DND-41 (cell line): Measurements from ENCODE around the gene FLVCR2.

Source experiments
- ATAC-seq: fragments of 200-7000 bp; cut with Tn5 transposase; 3 replicates; pipeline ENCODE4 v1.9.1; 2021; ENCODE audit warnings: low read depth; ENCODE audit not compliant: insufficient read depth
- DNase-seq: peaks from one replicate; pipeline ENCODE4 v3.0.0-alpha.2; 2020
- H2AFZ ChIP-seq: 2 replicates; pipeline ENCODE4 v1.6.0; 2012; ENCODE audit warnings: low read depth, low read length
- H3K27ac ChIP-seq: 2 replicates; pipeline ENCODE4 v1.5.1; 2012; ENCODE audit warnings: low read length, inconsistent platforms
- H3K27me3 ChIP-seq: fragments of 200-600 bp; sonication (generic); 2 replicates; pipeline ENCODE4 v1.6.0; 2012; ENCODE audit warnings: low read length, mild to moderate bottlenecking, inconsistent platforms; ENCODE audit not compliant: insufficient read depth, poor library complexity
- H3K36me3 ChIP-seq: 2 replicates; pipeline ENCODE4 v1.5.1; 2012; ENCODE audit warnings: low read length, inconsistent platforms; ENCODE audit not compliant: insufficient read depth
- H3K4me1 ChIP-seq: 2 replicates; pipeline ENCODE4 v1.5.1; 2012; ENCODE audit warnings: mild to moderate bottlenecking, low read length; ENCODE audit not compliant: insufficient read depth
- H3K4me2 ChIP-seq: 2 replicates; pipeline ENCODE4 v1.6.0; 2012; ENCODE audit warnings: mild to moderate bottlenecking, moderate library complexity, low read length, inconsistent platforms; ENCODE audit not compliant: insufficient read depth
- H3K4me3 ChIP-seq, 2 experiments: fragments of 200-600 bp in 1 of 2; shearing (Covaris generic) in 1 of 2; 2 replicates each; pipeline ENCODE4 v1.5.1; 2012 to 2016; ENCODE audit warnings: inconsistent platforms in 2 of 2, low read length in 2 of 2, mild to moderate bottlenecking in 2 of 2, low read depth in 1 of 2, moderate library complexity in 1 of 2
- H3K79me2 ChIP-seq: 2 replicates; pipeline ENCODE4 v1.6.0; 2012; ENCODE audit warnings: low read length, inconsistent platforms; ENCODE audit not compliant: insufficient read depth
- H3K9ac ChIP-seq: 2 replicates; pipeline ENCODE4 v1.6.0; 2012; ENCODE audit warnings: low read depth, mild to moderate bottlenecking, inconsistent platforms, low read length, moderate library complexity
- H3K9me3 ChIP-seq: 2 replicates; pipeline ENCODE4 v1.5.1; 2012; ENCODE audit warnings: low read length, moderate library complexity, mild to moderate bottlenecking, inconsistent platforms; ENCODE audit not compliant: insufficient read depth, severe bottlenecking
- H4K20me1 ChIP-seq: 2 replicates; pipeline ENCODE4 v1.6.0; 2012; ENCODE audit warnings: low read length; ENCODE audit not compliant: insufficient read depth
- EZH2 ChIP-seq: IDR thresholded peaks from 3 replicates; pipeline ENCODE4 v1.6.1; 2012; ENCODE audit warnings: borderline replicate concordance, low read depth, mild to moderate bottlenecking, moderate library complexity, low read length, inconsistent platforms; ENCODE audit not compliant: severe bottlenecking
- TF ChIP-seq, protein P1 (sequence below): IDR thresholded peaks from 2 replicates; pipeline ENCODE4 v1.5.1; 2012; ENCODE audit warnings: borderline replicate concordance, low read length, moderate library complexity, mild to moderate bottlenecking; ENCODE audit not compliant: poor library complexity, severe bottlenecking; ENCODE audit errors: extremely low read depth

The FLVCR2 gene

DNA sequence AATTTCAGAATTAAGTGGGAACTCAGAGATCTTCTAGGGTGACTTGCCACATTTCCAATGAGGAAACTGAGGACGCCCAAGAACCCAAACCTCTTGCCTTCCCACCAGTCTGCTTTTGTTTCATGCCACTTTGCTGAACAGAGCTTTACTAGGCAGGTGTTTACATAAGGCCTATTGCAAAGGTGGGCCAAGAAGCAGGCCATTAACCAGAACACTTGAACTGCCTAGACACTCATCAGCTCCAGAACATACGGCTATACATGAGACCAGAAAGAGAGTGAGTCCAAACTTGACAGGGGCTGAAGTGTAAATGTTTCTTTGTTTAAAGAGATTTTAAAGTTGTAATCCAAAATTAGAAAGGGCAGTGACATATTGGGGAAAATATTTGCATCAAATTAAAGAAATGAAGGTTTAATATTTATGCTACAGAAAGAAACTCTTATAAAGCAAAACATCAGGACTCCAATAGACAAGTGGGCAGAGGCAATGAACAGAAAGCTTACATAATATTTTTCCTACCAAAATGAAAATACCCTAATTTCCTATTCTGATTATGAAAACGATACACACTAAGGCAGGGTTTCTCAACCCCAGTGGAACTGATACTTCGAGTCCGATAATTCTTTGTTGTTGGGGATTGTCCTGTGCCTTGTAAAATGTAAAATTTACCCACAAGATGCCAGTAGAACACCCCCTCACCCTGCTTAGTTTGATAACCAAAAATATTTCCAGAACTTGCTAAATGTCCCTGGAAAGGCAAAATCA, 44.4 kb upstream of the FLVCR2 start:
- Histone ChIP-seq H2AFZ (no peak overlapping the region), H3K36me3 (no peaks in the 10 kb centered on the region), H3K9ac (no peak overlapping the region), H3K9me3 (no peaks in the 10 kb centered on the region), H4K20me1 (no peaks in the 10 kb centered on the region), H3K4me3 (no peak overlapping the region), H3K27ac (no peak overlapping the region), H3K4me1 (no peaks in the 10 kb centered on the region), H3K79me2 (no peaks in the 10 kb centered on the region), H3K4me2 (no peak overlapping the region), H3K27me3 (no peaks in the 10 kb centered on the region)
- DNase-seq (no peak), ATAC-seq (no peak)
- TF ChIP-seq EZH2: no peak
- TF ChIP-seq, protein P1, sequence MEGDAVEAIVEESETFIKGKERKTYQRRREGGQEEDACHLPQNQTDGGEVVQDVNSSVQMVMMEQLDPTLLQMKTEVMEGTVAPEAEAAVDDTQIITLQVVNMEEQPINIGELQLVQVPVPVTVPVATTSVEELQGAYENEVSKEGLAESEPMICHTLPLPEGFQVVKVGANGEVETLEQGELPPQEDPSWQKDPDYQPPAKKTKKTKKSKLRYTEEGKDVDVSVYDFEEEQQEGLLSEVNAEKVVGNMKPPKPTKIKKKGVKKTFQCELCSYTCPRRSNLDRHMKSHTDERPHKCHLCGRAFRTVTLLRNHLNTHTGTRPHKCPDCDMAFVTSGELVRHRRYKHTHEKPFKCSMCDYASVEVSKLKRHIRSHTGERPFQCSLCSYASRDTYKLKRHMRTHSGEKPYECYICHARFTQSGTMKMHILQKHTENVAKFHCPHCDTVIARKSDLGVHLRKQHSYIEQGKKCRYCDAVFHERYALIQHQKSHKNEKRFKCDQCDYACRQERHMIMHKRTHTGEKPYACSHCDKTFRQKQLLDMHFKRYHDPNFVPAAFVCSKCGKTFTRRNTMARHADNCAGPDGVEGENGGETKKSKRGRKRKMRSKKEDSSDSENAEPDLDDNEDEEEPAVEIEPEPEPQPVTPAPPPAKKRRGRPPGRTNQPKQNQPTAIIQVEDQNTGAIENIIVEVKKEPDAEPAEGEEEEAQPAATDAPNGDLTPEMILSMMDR: no peak

DNA sequence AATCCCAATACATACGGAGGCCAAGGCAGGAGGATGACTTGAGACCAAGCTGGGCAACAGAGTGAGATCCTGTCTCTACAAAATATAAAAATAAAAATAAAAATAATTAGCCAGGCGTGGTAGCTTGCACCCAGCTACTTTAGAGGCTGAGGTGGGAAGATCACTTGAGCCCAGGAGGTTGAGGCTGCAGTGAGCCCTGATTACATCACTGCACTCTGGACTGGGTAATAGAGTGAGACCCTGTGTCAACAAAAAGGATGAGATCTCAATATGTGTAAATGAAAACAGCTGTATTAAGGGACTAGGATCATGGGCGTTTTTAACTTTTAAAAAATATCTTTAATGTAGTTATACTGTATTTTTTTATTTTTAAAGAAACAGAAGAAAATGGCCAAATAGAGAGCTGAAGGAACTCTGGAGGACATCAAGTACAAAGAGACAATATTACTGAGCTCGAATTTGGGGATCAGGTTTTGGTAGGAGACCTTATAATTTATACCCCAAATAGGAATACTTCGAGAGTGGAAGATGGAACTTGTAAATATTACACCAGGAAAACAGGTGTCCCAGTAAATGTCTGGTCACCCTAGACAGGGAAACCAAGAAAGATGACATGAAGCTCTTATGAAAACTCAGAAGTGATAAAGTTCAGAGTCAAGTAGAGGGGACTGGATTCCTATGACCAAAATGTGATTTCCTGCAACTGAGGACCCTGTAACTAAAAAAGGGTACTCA, 43.1 kb upstream of the FLVCR2 start:
- no peaks in the 10 kb centered on the region for H3K4me1 ChIP-seq
- ATAC-seq: no peak
- H3K4me2 ChIP-seq: no peak overlapping the region
- no peak overlapping the region for H3K27ac ChIP-seq
- H3K79me2 ChIP-seq: no peaks in the 10 kb centered on the region
- TF ChIP-seq, protein P1: no peak
- TF ChIP-seq EZH2: no peak
- H3K9me3 ChIP-seq: no peaks in the 10 kb centered on the region
- no peak for DNase-seq
- H3K27me3 ChIP-seq: no peaks in the 10 kb centered on the region
- H3K36me3 ChIP-seq: no peaks in the 10 kb centered on the region
- H3K9ac ChIP-seq: no peak overlapping the region
- no peak overlapping the region for H3K4me3 ChIP-seq
- no peaks in the 10 kb centered on the region for H4K20me1 ChIP-seq
- no peak overlapping the region for H2AFZ ChIP-seq

DNA sequence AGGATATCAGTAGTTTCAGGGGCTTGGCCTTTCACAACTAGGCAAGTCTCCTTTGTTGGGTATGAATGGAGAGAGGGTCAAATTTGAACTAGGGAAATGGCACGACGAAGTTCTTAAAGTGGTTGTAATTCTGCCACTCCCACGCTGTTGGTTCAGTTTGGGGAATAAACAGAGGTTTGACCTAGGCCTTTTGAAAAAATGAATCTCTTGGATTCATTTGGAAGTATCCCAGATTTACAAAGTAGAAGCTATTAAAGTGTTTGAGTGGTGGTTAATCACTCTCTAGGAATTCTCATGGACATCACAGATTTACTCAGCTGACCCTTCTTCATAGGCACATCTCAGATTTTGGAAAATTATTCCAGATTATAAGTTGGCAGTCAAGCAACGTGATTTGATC, 41.3 kb upstream of the FLVCR2 start:
- Histone ChIP-seq H4K20me1 (no peaks in the 10 kb centered on the region), H3K79me2 (no peaks in the 10 kb centered on the region), H3K36me3 (no peaks in the 10 kb centered on the region), H3K9me3 (no peaks in the 10 kb centered on the region), H3K4me3 (no peak overlapping the region), H3K4me1 (no peaks in the 10 kb centered on the region), H3K27ac (no peak overlapping the region), H3K9ac (no peak overlapping the region), H3K27me3 (no peaks in the 10 kb centered on the region), H2AFZ (no peak overlapping the region), H3K4me2 (no peak overlapping the region)
- DNase-seq (no peak), ATAC-seq (no peak)
- TF ChIP-seq, protein P1: no peak
- no peak for TF ChIP-seq EZH2
